ENCODE measurements around the gene PAF1. TPM values are rescaled to one million over a fixed set of nuclear protein-coding genes. Genes with fewer than 3 reads are reported as not detected.

PAF1 gene
- total RNA-seq, 1 donor from 2014 or later = 43.6 TPM

- peaks cover 3% of the 10 kb centered on the region for H3K36me3 Mint-ChIP-seq
- peak overlapping the region; percentile 20 for H3K4me3 Mint-ChIP-seq
- H3K27me3 Mint-ChIP-seq = no peaks in the 10 kb centered on the region
- DNase-seq (ENCODE audit: extremely low spot score, unreplicated experiment) = peak; percentile 90
- H3K27ac Mint-ChIP-seq = peak overlapping the region; percentile 90
- TF ChIP-seq, protein P1, sequence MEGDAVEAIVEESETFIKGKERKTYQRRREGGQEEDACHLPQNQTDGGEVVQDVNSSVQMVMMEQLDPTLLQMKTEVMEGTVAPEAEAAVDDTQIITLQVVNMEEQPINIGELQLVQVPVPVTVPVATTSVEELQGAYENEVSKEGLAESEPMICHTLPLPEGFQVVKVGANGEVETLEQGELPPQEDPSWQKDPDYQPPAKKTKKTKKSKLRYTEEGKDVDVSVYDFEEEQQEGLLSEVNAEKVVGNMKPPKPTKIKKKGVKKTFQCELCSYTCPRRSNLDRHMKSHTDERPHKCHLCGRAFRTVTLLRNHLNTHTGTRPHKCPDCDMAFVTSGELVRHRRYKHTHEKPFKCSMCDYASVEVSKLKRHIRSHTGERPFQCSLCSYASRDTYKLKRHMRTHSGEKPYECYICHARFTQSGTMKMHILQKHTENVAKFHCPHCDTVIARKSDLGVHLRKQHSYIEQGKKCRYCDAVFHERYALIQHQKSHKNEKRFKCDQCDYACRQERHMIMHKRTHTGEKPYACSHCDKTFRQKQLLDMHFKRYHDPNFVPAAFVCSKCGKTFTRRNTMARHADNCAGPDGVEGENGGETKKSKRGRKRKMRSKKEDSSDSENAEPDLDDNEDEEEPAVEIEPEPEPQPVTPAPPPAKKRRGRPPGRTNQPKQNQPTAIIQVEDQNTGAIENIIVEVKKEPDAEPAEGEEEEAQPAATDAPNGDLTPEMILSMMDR (conservative IDR thresholded peaks at IDR 0.05) = peak; percentile 96
- peaks cover 33% of the 10 kb centered on the region for H3K4me1 Mint-ChIP-seq (ENCODE audit: unreplicated experiment)
- H3K9me3 Mint-ChIP-seq = no peaks in the 10 kb centered on the region
These were observed 6.7 kb upstream of the PAF1 start for GRCh38 chr19:39397360-39398296.

DNA sequence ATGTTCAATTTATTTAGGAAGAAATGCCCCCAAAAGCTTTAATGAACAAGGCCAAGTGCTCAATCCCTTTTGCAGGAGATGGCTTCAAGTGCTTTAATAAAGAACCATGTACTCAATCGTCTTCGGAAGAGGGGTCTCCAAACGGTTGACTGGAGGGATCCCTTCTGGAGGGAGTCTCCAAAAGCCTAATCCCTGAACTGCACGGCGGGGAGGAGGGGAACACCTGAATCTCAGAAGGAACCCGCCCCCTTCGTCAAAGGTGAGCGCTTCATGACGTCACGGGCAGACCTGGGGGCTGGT, 505 bp downstream of the PAF1 start:
- Mint-ChIP-seq H3K36me3 (peaks cover 15% of the 10 kb centered on the region), H3K9me3 (no peaks in the 10 kb centered on the region), H3K4me1 (ENCODE audit: unreplicated experiment) (peaks cover 18% of the 10 kb centered on the region), H3K27ac (peak overlapping the region; percentile 97), H3K27me3 (no peaks in the 10 kb centered on the region), H3K4me3 (peak overlapping the region; percentile 97)
- no peak for DNase-seq (ENCODE audit: extremely low spot score, unreplicated experiment)
- TF ChIP-seq, protein P1 (conservative IDR thresholded peaks at IDR 0.05) = no peak

GRCh38 chr19:39389631-39390414, 1.1 kb downstream of the PAF1 start:
- Mint-ChIP-seq H3K4me3 (peak overlapping the region; percentile 97), H3K36me3 (peaks cover 12% of the 10 kb centered on the region)
- TF ChIP-seq, protein P1 (conservative IDR thresholded peaks at IDR 0.05) = no peak

GRCh38 chr19:39388657-39389056, 2.2 kb downstream of the PAF1 start:
- Mint-ChIP-seq H3K9me3 (no peaks in the 10 kb centered on the region), H3K27ac (peak overlapping the region; percentile 11), H3K4me3 (peak overlapping the region; percentile 42), H3K36me3 (peaks cover 12% of the 10 kb centered on the region), H3K27me3 (no peaks in the 10 kb centered on the region), H3K4me1 (ENCODE audit: unreplicated experiment) (peaks cover 18% of the 10 kb centered on the region)
- TF ChIP-seq, protein P1 (conservative IDR thresholded peaks at IDR 0.05) = no peak
- DNase-seq (ENCODE audit: extremely low spot score, unreplicated experiment) = no peak

More at GRCh38 chr19:39389631-39390414, 1.1 kb downstream of the PAF1 start:
- H3K4me1 Mint-ChIP-seq (ENCODE audit: unreplicated experiment) = peaks cover 18% of the 10 kb centered on the region
- no peaks in the 10 kb centered on the region for H3K27me3 Mint-ChIP-seq
- peak overlapping the region; percentile 97 for H3K27ac Mint-ChIP-seq
- DNase-seq (ENCODE audit: extremely low spot score, unreplicated experiment) = no peak
- H3K9me3 Mint-ChIP-seq = no peaks in the 10 kb centered on the region

DNA sequence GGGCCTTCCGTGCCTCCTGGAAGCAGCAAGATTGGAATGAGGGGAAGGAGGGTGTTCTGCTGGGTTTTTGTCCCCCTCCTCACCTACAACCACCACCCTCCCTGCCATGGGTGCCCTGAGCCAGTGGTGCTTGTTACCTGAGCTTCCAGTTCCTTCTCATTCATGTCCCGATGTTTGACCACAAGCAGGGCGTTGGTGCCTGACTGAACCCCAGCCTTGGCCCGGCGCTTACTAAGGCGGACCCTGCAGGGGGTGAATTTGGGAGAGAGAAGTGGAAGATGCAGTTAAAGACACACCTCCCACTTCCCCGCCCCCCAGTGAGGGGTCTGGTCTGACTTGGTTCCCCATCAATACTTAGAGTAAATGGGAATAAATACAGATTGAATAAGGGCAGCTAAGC, 4.3 kb downstream of the PAF1 start:
- peaks cover 12% of the 10 kb centered on the region for H3K4me1 Mint-ChIP-seq (ENCODE audit: unreplicated experiment)
- no peak for DNase-seq (ENCODE audit: extremely low spot score, unreplicated experiment)
- H3K9me3 Mint-ChIP-seq = no peaks in the 10 kb centered on the region
- no peak overlapping the region for H3K4me3 Mint-ChIP-seq
- TF ChIP-seq, protein P1 (conservative IDR thresholded peaks at IDR 0.05) = no peak
- H3K27me3 Mint-ChIP-seq = no peaks in the 10 kb centered on the region
- H3K36me3 Mint-ChIP-seq = peaks cover 12% of the 10 kb centered on the region
- H3K27ac Mint-ChIP-seq = no peak overlapping the region

Measured in type B pancreatic cell (in vitro differentiated cells).